ENCODE results near the gene ANGPT4.

The ANGPT4 gene

DNA sequence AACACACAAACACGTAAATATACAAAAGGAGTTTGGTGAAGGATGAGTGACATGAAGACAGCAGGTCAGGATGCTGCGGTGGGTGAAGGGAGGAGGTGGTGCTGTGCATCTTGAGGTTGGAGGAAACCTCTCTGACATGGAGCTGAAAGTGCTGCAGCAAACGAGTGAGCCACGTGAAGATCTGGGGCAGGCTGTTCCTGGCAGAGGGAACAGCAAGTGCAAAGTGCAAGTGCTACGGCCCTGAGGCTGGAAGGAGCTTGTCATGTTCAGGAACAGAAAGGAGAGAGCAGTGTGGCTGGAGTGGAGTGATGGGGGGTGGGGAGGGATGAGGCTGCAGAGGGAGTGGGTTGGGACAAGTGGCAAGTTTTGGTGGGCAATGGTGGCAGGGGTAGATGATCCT, 24.8 kb upstream of the ANGPT4 start:
- no peak for DNase-seq (ENCODE audit: low read depth in 2 of 2)

DNA sequence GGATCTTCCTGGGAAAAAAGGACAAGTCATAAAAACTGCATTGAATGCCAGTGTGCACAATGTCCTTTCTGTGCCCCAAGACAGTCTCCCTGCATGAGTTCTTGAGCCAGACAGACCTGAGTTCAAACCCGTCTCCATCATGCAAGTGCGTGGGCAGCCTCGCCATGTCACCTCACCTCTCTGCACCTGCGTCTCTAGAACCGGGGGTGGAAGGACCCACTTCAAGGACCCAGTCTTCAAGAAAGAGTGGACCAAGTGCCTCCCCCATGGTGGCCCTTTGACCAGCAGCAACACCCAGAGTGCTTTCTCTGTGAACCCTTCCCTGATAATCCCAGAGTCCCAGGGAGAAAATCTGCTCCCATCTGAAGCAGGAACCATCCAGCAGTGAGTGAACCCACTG, 23.5 kb upstream of the ANGPT4 start:
- no peak for DNase-seq (ENCODE audit: low read depth in 2 of 2)

DNA sequence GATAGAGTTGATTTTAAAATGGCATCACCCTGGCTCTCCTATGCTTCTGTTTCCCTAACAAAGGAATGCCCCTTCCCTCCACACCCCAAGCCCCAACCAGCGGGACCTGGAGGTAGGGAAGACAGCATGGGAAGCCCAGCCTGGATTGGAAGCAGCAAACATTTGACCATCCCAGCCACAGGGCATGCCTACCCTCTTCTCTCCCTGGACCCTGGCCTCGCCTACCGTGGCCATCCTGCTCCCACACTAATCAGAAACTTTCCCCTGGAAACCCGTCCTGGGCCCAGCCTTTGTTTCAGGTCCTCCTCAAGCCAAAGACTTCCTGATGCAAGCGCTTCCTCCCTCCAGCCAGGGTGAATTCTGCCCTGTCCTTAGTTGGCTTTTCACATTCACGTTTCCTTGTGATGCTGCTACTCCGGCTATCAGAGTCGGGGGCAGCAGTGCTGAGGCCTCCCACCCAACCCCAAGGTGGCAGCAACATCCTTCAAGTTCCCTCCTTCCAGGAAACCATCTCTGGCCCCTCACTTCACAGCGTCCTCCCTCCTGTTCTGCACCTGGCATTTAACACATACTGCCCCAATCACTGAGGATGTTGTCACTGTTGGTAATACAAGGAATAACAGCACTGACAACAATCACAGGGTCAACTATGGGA, 18.2 kb upstream of the ANGPT4 start:
- no peak for DNase-seq (ENCODE audit: low read depth in 2 of 2)

DNA sequence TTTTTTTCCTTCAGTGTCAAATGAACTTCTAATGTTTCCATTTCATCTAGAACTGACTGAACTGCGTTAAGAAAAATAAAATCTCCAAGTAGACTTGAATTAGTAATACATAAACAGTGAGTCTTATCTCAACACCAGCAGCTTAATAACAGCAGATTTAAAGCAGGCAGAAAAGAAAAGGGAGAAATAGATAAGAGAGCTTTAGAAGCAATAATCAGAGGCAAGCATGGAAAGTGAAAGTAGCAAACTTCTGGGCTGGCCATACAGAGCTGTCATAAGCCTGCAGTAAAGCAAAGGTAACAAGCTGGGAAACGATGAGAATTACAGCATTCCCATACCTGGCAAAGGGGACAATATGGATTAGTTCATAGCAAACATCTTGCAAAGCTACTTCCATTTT, 16.9 kb upstream of the ANGPT4 start:
- no peak for DNase-seq (ENCODE audit: low read depth in 2 of 2)

DNA sequence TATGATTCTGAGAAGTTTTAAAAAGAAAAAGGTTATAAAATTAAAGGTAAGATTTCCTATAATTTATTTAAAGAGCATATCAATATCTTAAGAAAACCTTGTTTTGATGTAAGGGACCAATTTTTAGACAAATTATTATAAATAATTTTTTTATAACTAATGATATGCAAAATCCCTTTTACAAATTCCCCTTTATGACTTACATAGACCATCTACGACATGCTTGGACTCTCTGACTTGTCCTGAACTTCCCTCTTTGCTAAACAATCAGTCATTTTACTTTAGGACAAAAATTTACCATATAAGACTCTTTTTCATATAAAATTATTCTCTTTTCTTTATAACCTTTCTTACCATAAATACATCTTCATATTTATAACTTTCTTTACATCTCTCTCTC, 15.3 kb upstream of the ANGPT4 start:
- no peak for DNase-seq (ENCODE audit: low read depth in 2 of 2)

DNA sequence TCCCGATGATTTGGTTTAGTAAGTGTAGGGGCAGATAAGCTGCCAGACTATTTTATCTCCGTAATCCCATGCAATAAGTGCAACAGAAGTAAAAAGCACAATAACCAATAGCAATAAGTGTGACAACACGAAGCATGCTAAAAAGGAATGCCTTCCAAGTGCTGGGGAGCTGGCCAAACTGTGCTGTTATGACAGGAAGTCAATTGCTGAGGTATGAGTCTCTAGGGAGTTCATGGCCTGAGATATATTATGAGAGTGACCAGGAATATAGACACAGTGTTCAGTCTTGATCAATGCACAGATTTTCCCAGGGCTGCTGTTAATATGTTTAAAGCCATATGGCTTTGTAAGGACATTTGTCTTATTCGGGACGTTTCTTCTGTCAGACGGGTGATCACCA, 10.5 kb upstream of the ANGPT4 start:
- DNase-seq (ENCODE audit: low read depth in 2 of 2) = no peak

DNA sequence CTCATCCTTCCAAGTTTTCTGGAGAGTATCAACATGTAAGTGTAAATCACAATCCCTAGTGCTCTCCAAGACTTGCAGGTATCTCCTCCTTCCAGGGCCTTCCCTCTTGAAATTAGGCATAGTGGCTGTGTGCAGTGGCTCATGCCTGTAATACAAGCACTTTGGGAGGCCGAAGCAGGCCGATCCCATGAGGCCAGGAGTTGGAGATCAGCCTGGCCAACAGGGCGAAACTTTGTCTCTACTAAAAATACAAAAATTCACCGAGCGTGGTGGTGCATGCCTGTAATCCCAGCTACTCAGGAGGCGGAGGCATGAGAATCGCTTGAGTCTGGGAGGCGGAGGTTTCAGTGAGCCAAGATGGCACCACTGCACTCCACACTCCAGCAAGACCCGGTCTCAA, 9.4 kb upstream of the ANGPT4 start:
- no peak for DNase-seq (ENCODE audit: low read depth in 2 of 2)

DNA sequence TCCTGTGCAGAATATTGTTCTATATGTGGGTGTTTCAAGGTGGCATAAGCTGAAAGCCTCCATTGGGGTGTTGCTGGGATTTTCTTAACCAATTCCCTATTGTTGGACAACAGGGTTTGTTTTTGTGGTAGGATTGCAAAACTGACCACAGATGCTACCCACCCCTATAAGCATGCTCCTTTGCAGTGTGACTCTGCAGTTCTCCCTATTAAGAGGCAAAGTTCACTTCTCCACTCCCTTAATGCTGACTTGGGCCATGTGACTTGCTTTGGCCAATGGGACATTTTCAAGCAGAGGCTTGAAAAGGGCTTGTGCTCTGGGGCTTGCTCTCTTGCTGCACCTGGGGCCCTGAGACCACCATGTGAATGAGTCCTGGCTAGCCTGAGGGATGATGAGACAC, 8.5 kb upstream of the ANGPT4 start:
- no peak for DNase-seq (ENCODE audit: low read depth in 2 of 2)

DNA sequence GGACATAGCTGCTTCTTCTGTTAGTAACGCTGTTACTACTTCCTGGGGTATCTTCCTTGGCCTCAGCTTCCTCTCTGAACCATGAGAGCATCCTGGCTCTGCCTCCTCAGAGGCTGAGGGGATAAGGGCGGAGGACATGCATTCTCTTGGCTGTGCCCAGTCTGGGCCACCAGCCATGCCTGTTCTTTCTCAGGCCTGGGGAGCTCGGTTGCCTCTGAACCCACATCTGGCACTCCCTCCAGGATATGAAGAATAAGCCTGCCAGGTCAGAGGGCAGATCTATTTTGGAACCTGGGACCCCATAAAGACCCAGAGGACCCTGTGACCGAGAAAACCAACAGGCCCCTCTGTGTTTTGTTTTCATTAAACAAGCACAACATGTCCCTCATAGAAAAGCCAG, 6.6 kb upstream of the ANGPT4 start:
- no peak for DNase-seq (ENCODE audit: low read depth in 2 of 2)

DNA sequence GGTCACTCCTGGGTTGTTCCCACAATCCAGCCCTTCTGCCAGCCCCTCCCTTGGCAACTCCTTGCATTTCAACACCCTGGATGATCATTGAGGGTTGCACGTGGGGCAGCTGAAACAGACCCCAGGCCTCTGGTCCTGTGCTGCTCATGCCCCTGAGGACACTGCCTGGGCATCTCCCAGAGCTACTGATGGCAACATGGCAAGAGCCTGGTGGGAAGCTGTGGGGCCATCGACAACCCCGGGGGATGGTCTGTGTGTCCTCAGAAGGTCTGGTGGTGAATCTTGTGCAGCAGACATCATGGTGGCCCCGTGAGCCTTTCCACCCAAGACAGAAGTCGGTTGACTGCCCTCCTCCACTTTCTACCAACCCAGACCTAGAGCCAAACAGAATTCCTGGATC, 4.9 kb upstream of the ANGPT4 start:
- no peak for DNase-seq (ENCODE audit: low read depth in 2 of 2)

DNA sequence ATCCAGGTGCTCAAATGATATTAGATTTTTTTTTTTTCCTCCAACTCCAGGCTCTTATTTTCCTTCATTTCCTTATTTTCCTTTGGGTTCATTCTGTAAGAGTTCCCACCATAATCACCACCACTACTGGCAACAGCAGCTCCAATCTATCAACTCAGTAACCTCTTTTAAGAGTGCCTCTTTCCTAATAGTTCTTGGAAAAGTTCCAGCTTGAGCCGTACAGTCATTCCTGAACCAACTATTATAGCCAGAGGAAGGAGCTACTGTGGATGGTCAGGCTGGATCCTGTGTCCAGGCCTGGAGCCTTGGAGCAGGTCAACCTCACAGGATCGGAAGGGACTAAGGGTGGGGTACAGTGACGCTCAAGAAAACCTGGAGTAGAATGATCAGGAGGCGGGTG, 4.2 kb upstream of the ANGPT4 start:
- DNase-seq (ENCODE audit: low read depth in 2 of 2) = no peak

DNA sequence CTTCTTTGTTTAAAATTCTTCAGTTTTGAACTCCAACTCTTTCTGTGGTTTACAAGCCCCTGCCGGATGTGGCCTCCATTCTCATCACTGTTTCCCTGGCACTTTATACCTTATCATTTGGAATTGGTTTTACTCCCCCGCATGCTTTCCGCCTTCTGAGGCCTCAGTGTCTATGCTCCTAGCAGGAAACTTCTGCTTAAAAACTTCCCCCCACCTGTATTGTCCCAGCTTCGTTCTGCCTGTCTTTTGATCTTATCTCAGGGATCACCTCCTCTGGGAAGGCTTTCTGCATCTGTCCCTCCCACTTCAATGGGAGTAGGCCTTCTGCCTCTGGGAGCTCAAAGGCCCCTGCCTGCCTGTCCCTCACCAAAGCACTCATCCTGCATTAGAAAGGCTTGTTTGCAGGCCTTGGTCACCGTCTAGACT, 3.4 kb upstream of the ANGPT4 start:
- DNase-seq (ENCODE audit: low read depth in 2 of 2) = no peak

DNA sequence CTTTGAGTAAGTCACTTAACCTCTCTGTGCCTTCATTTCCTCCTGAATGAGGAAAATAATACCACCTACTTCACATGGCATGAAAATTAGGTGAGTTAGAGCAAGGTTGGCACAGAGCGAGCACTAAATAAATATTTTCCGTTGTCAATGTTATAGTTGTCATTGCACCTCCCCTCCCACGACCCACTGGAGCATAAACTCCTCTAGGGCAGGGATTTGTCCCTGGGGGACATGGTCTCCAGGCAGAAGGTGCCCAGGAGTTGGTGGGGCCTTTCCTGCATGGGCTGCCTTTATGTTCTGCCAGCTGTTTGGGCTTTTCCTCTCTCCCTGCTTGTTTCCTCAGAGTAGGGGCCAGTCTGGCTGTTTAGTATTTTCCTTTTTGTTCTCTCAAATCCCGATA, 1.3 kb upstream of the ANGPT4 start:
- DNase-seq (ENCODE audit: low read depth in 2 of 2) = no peak

DNA sequence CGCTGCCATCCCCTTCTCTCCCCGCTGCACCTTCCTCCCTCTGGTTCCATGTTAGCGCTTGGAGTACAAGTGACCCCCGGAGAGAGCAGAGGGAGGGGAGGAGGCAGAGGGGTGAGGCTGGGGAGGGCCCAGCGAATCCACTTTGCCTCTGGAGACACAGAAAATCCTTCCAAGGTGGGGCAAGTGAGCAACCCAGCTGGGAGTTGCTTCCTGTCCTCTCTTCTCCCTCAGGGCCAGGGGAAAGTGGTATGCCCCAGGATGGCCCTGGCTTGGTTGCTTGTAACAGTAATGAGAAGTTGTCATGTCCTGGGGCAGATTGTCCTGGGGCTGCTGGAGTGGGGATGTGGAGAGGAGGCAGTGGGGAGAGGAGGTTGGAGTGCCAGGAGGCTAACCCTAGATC, 691 bp upstream of the ANGPT4 start:
- no peak for DNase-seq (ENCODE audit: low read depth in 2 of 2)

DNA sequence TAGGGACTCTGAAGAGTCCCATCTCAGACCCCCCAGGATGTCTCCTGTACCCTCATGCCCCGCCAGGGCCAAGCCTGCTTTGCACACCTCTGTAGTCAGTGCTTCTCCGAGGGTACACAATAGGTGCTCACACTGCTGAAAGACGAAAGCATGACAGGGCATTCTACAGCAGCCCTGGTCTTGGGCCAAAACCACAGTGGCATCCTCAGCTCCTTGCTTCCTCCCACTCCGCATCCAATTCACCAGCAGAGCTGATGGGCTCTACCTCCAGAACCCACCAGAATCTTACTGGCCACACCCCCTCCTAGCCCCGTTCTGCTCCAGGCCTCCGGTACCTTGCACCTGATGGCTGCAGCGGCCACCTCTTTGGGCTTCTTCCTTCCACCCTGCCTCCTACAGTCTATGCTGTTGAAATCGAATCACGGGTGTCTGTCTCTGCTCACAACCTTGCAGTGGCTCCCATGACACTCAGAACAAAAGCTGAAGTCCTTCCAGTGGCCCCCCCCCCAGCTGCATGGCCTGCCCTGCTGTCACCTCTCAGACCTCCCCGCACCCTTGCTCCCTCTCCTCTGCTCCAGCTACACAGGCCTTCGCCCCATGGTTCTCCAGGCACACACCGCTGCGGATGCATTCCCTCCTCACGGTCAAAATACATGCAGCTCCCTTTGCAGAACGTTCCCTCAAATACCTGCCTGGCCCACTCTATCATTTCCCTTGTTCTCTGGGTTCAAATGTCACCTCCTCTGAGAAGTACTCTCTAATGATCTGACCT, 1.2 kb downstream of the ANGPT4 start:
- DNase-seq (ENCODE audit: low read depth in 2 of 2) = no peak

DNA sequence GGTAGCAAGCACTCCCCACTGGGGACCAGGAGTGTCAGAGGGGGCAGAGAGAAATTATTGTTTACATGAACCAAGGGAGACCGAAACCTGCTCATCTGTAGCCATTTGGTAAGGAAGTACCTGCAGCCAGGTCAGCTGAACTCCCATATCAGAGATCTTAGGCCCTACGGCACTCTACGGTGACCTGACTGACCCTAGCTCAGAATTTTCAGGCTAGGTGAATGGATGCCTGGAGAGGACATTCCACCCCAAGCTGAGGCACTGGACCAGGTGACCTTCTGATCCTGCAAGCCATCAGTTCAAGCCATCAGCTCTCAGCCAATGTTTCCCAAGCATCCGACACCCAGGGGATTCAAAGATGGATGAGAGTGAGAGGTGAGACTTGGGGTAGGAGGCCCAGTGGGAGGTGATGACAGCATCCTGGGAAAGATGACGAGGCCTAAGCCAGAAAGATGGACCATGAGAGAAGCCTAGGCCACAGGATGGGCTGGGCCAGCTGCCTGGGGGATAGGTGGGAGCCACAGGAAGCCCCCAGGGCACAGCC, 2.8 kb downstream of the ANGPT4 start:
- no peak for DNase-seq (ENCODE audit: low read depth in 2 of 2)

DNA sequence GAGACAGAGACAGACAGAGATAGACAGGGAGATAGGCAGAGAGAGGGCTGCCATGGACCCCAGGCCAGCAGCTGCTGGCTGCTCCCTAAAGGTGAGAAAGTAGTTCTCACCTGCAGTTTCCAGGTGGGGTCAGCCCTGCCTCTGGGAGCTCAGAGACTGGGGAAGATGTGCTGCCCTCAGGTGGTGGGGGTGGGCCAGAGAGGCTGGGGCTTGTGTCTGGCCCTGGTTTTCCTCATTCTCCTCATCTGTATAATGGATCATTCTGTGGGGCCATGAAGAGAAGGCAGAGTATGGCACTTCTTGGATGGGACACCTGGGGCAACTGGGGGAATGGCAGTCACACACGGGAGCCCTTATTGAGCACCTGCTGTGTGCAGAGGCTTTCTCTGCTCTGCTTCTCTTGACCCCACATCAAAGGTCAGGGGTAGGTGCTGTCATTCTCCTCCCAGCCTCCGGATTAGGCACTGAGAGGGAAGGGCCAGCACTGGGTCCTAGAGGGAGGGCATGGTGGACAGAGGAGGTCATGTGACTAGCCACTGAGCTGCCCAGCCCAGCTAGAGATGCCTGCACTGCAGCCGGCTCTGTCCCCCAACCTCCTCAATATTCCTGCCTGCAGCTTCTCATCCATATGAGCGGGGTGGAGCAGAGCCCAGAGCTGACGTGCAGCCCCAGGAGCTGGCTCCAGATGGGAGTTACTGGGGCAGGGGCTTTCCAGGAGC, 4.1 kb downstream of the ANGPT4 start:
- DNase-seq (ENCODE audit: low read depth in 2 of 2) = no peak

DNA sequence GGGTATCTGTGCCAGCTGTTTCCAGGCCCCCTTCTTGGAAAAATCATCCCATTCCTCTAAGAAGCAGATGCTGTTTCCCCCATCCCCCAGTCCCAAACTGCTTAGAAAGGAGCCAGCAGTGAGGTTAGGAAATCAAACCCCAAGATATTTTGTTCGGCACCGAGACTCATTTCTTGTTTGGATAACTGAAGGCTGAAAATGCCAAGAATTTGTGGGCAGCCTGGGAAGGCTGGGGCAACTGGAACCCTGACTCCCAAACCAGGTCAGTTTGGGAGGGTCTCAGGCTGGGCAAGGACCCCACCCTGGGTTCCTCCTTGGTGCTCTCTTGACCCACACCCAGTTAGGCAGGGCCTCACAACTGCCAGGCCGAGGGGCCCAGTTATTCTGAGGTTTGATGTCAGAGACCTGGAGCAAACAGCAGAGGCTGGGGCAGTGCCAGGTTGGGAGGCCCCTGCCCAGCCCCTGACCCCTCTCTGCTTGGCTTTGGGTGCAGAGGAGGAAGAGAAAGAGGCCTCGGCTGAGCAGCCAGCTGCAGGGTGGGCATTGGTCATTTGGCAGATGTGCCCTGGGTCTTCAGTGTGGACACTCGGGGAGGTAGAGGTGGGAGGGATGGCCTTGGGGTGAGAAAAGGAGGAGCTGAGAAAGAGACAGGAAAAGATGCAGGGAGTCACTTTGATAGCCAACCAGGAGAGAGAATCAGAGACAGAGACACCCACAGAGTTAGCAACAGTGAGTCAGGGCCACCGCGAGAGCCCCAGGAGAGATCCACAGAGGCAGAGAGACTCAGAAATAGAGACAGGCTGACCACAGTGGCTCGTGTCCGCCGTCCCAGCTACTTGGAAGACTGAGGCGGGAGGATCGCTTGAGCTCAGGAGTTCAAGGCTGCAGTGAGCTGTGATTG, 5.0 kb downstream of the ANGPT4 start:
- DNase-seq (ENCODE audit: low read depth in 2 of 2) = no peak

DNA sequence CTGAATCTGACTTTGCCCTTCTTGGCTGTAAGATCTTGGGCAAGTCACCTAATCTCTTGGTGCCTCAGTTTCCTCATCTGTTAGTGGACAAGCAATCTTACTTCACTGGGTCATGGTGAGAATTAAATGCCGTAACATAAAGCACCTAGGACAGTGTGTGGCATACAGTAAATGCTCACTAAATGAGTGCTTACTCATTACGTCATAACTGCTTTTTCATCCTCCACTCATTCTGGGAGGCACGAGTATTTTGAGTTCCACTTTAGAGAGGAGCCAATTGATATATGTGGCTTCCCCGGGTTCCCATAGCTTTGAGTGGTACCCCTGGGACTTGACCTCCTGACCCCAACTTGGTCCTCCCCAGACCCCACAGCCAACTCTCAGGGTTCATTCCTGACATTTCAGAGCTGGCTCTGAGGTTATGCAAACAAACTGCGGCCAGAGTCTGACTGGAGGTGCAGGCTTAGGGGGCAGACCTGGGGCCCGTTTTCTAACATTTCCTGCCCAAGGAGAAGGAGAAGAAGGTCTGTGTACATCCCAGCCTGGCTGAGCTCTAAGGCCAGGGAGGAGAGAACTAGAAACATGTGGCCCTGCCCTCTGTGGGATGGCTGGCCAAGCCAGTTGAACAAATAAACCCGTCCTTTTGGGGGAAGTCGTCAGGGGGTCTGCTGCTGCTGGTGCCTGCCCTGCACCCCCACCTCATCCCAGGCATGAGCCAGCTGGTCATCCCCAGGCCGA, 5.8 kb downstream of the ANGPT4 start:
- DNase-seq (ENCODE audit: low read depth in 2 of 2) = no peak

DNA sequence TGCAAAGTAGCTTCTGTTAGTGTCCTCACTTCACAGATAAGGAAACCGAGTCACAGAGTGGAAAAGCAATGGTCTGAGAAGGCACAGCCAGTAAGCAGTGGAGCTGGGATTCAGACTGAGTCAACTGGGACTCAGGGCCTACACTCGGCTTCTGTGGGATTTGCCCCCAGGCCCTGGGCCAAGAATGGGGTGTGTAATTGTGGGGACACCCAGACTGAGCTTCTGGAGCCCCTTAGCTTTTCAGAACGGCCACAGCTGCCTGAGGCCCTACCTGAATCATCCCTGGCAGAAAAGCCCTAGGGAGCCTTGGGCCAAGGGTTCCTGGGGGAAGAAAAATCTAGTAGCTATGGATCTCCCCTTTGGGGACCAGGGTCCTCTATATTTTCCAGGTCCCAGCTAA, 6.5 kb downstream of the ANGPT4 start:
- no peak for DNase-seq (ENCODE audit: low read depth in 2 of 2)

DNA sequence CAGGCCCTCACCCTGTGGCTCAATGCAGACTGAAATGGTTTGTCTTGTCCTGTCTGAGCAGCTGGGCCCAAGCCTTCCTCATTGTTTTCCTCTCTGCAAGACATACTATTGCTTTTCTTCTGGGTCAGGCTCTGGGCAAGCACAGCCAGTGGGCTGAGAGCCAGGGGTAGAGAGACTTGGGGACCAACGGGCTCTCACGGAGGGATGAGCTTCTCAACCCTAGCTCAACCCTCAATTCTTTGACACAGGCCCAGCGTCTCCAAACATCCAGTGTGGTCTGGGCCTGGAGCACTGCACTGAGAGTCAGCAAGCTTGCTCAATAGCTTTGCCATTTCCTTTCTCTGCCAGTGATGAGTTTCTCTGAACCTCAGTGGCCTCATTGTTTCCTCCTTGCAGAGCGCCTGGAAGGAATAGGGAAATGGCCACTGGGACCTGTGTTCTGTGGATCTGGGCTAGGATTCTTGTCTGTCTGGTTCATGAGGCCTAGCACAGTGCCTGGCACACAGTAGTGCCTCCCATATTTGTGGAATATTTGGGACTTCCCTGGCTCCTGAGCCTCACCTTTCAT, 9.3 kb downstream of the ANGPT4 start:
- DNase-seq (ENCODE audit: low read depth in 2 of 2) = no peak

Measured in stimulated activated CD8-positive, alpha-beta memory T cell treated with anti-CD3 and anti-CD28 coated beads, Interleukin-7, amount 100 ng/mL, for 4 hours (primary cell).